GM12874 (cell line): ENCODE measurements around the gene PRR16.

ENCODE experiments used
- TF ChIP-seq, protein P1 (sequence below): IDR thresholded peaks from 2 replicates; pipeline ENCODE4 v1.5.1; 2011; ENCODE audit warnings: low read depth, mild to moderate bottlenecking, control low read depth, low read length, moderate library complexity; ENCODE audit not compliant: insufficient read depth

PRR16 gene

GRCh38 chr5:120442694-120443093, 21.4 kb upstream of the PRR16 start:
- TF ChIP-seq, protein P1, sequence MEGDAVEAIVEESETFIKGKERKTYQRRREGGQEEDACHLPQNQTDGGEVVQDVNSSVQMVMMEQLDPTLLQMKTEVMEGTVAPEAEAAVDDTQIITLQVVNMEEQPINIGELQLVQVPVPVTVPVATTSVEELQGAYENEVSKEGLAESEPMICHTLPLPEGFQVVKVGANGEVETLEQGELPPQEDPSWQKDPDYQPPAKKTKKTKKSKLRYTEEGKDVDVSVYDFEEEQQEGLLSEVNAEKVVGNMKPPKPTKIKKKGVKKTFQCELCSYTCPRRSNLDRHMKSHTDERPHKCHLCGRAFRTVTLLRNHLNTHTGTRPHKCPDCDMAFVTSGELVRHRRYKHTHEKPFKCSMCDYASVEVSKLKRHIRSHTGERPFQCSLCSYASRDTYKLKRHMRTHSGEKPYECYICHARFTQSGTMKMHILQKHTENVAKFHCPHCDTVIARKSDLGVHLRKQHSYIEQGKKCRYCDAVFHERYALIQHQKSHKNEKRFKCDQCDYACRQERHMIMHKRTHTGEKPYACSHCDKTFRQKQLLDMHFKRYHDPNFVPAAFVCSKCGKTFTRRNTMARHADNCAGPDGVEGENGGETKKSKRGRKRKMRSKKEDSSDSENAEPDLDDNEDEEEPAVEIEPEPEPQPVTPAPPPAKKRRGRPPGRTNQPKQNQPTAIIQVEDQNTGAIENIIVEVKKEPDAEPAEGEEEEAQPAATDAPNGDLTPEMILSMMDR = no peak

GRCh38 chr5:120443607-120444006, 20.5 kb upstream of the PRR16 start:
- TF ChIP-seq, protein P1 = no peak

- TF ChIP-seq, protein P1 = no peak
Observed at GRCh38 chr5:120446068-120446492, 18.0 kb upstream of the PRR16 start.

- TF ChIP-seq, protein P1 = no peak
Observed at GRCh38 chr5:120446901-120447300, 17.2 kb upstream of the PRR16 start.

- TF ChIP-seq, protein P1 = no peak
Observed at GRCh38 chr5:120447706-120448239, 16.3 kb upstream of the PRR16 start.

GRCh38 chr5:120449501-120449900, 14.6 kb upstream of the PRR16 start:
- TF ChIP-seq, protein P1 = no peak

GRCh38 chr5:120450910-120451309, 13.2 kb upstream of the PRR16 start:
- TF ChIP-seq, protein P1 = no peak

GRCh38 chr5:120451445-120451844, 12.7 kb upstream of the PRR16 start:
- TF ChIP-seq, protein P1 = no peak
